ENCODE results near the gene CDH6. TPM values are rescaled to one million over a fixed set of nuclear protein-coding genes. Genes with fewer than 3 reads are reported as not detected.

CDH6 gene
- total and polyA plus RNA-seq, 2 donors (not counting 3 experiments of a cell fraction or from before 2014, with no cell fraction given): 0.06 TPM; not detected in 1

DNA sequence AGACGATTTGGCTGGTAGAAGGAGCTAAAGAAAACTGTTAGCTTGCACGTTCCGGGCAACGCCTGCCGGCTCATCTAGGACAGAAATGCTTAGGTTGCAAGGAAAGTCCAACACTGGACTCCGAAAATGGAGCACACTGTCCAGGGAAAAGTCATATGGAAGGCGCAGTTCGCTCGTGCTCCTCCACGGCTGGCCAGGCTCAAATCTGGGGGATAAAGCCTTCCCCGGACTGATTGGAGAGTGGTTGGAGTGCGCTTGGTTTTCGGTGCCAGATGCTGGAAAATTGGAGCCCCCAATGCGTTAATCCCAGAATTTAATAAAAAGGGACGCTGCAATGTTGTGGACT lies 955 bp downstream of the CDH6 start:
- Histone ChIP-seq H4K20me1 (replicated peaks; ENCODE audit: control insufficient read depth, extremely low read depth, insufficient read depth, low read length) (no peaks in the 10 kb centered on the region), H2AFZ (ENCODE audit: low read depth, low read length) (no peak overlapping the region), H3K9ac (replicated peaks; ENCODE audit: extremely low read depth, insufficient read depth, low read length) (no peak overlapping the region), H3K79me2 (ENCODE audit: control insufficient read depth, insufficient read depth, low read length) (no peaks in the 10 kb centered on the region), H3K27me3 (ENCODE audit: control insufficient read depth in 2 of 2, insufficient read depth in 2 of 2, low read length in 2 of 2) (peaks cover 15 to 19% of the 10 kb centered on the region in 2 experiments), H3K9me3 (replicated peaks; ENCODE audit: control insufficient read depth, insufficient read depth, low read length) (no peaks in the 10 kb centered on the region), H3K4me1 (ENCODE audit: control insufficient read depth, extremely low read depth, insufficient read depth, low read length) (no peaks in the 10 kb centered on the region), H3K4me3 (replicated peaks in 1 of 3; ENCODE audit: insufficient read depth in 1 of 3, low read depth in 1 of 3, low read length in 3 of 3) (no peak overlapping the region), H3K9me1 (replicated peaks; ENCODE audit: control insufficient read depth, extremely low read depth, insufficient read depth, low read length) (no peaks in the 10 kb centered on the region), H3K4me2 (ENCODE audit: insufficient read depth, low read length) (no peak overlapping the region), H3K27ac (ENCODE audit: insufficient read depth, low read depth, low read length) (no peak overlapping the region), H3K36me3 (ENCODE audit: control insufficient read depth in 2 of 2, extremely low read depth in 1 of 2, insufficient read depth in 2 of 2, low read length in 2 of 2) (no peaks in the 10 kb centered on the region)
- FAIRE-seq (no peak), DNase-seq (ENCODE audit: low read depth, low spot score) (no peak)
- no TSS peak for BruUV-seq (replicated peaks)
- dilution Hi-C loops (cut with MboI; ENCODE audit: extremely low pct_ligation_motif_present, low sequenced_read_pairs): no loop called here
- ChIA-PET CTCF (no interaction called here), POLR2A (no interaction called here)
- intact Hi-C loops (cut with micrococcal nuclease): no loop called here
- TF ChIP-seq, protein P1, sequence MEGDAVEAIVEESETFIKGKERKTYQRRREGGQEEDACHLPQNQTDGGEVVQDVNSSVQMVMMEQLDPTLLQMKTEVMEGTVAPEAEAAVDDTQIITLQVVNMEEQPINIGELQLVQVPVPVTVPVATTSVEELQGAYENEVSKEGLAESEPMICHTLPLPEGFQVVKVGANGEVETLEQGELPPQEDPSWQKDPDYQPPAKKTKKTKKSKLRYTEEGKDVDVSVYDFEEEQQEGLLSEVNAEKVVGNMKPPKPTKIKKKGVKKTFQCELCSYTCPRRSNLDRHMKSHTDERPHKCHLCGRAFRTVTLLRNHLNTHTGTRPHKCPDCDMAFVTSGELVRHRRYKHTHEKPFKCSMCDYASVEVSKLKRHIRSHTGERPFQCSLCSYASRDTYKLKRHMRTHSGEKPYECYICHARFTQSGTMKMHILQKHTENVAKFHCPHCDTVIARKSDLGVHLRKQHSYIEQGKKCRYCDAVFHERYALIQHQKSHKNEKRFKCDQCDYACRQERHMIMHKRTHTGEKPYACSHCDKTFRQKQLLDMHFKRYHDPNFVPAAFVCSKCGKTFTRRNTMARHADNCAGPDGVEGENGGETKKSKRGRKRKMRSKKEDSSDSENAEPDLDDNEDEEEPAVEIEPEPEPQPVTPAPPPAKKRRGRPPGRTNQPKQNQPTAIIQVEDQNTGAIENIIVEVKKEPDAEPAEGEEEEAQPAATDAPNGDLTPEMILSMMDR (IDR thresholded peaks at IDR 0.05; ENCODE audit: extremely low read depth in 1 of 2, insufficient read depth in 1 of 2, low read depth in 1 of 2, low read length in 2 of 2): no peak
- TF ChIP-seq FOS (IDR thresholded peaks at IDR 0.05; ENCODE audit: borderline replicate concordance, insufficient read depth, low read length): no peak

GRCh38 chr5:31194892-31195555 lies 1.5 kb downstream of the CDH6 start:
- TF ChIP-seq, protein P1 (IDR thresholded peaks at IDR 0.05; ENCODE audit: extremely low read depth in 1 of 2, insufficient read depth in 1 of 2, low read depth in 1 of 2, low read length in 2 of 2): no peak
- no peak for TF ChIP-seq POLR2A (IDR thresholded peaks at IDR 0.05; ENCODE audit: low read depth, low read length)
- Histone ChIP-seq H3K4me1 (ENCODE audit: control insufficient read depth, extremely low read depth, insufficient read depth, low read length) (no peaks in the 10 kb centered on the region), H2AFZ (ENCODE audit: low read depth, low read length) (no peak overlapping the region), H3K79me2 (ENCODE audit: control insufficient read depth, insufficient read depth, low read length) (no peaks in the 10 kb centered on the region), H4K20me1 (replicated peaks; ENCODE audit: control insufficient read depth, extremely low read depth, insufficient read depth, low read length) (no peaks in the 10 kb centered on the region), H3K9me3 (replicated peaks; ENCODE audit: control insufficient read depth, insufficient read depth, low read length) (no peaks in the 10 kb centered on the region), H3K27ac (ENCODE audit: insufficient read depth, low read depth, low read length) (no peak overlapping the region), H3K4me3 (replicated peaks in 1 of 3; ENCODE audit: insufficient read depth in 1 of 3, low read depth in 1 of 3, low read length in 3 of 3) (no peak overlapping the region), H3K9me1 (replicated peaks; ENCODE audit: control insufficient read depth, extremely low read depth, insufficient read depth, low read length) (no peaks in the 10 kb centered on the region), H3K36me3 (ENCODE audit: control insufficient read depth in 2 of 2, extremely low read depth in 1 of 2, insufficient read depth in 2 of 2, low read length in 2 of 2) (no peaks in the 10 kb centered on the region), H3K4me2 (ENCODE audit: insufficient read depth, low read length) (no peak overlapping the region), H3K9ac (replicated peaks; ENCODE audit: extremely low read depth, insufficient read depth, low read length) (no peak overlapping the region), H3K27me3 (ENCODE audit: control insufficient read depth in 2 of 2, insufficient read depth in 2 of 2, low read length in 2 of 2) (peaks cover 15 to 19% of the 10 kb centered on the region in 2 experiments)
- DNase-seq (ENCODE audit: low read depth, low spot score) (no peak), FAIRE-seq (no peak)
- dilution Hi-C loops (cut with MboI; ENCODE audit: extremely low pct_ligation_motif_present, low sequenced_read_pairs): no loop called here
- ChIA-PET CTCF (interaction anchor here (1.5 kb wide), 1 partner anchor 8 kb away, joined by 4 read pairs; no protein-coding TSS in a partner anchor), POLR2A (no interaction called here)
- intact Hi-C loops (cut with micrococcal nuclease): no loop called here
- no TSS peak for BruUV-seq (replicated peaks)
